ENCODE results near the gene RAB24.
"Not testable (repeated sequence)": the region's sequence is repeated elsewhere in the genome, so short reads cannot be mapped to it uniquely, and the experiment has no call there.

The RAB24 gene

GRCh38 chr5:177260961-177261360 is 42.6 kb downstream of the RAB24 start:
- peaks cover 4% of the 10 kb centered on the region for H3K36me3 ChIP-seq (ENCODE audit: control insufficient read depth, insufficient read depth, low read length)
- H3K4me3 ChIP-seq (replicated peaks; ENCODE audit: low read depth, low read length): no peak overlapping the region
- DNase-seq (ENCODE audit: extremely low read depth, insufficient read length): no peak
- TF ChIP-seq CTCF (IDR thresholded peaks at IDR 0.05; ENCODE audit: insufficient read depth, low read length, poor library complexity, severe bottlenecking): no peak
- H3K27me3 ChIP-seq (replicated peaks; ENCODE audit: control insufficient read depth, insufficient read depth, low read length): no peaks in the 10 kb centered on the region

- H3K27me3 ChIP-seq (replicated peaks; ENCODE audit: control insufficient read depth, insufficient read depth, low read length); H3K36me3 ChIP-seq (ENCODE audit: control insufficient read depth, insufficient read depth, low read length); H3K4me3 ChIP-seq (replicated peaks; ENCODE audit: low read depth, low read length); DNase-seq (ENCODE audit: extremely low read depth, insufficient read length): not testable (repeated sequence)
Observed at GRCh38 chr5:177258711-177259110, 44.8 kb downstream of the RAB24 start.

- peaks cover 3% of the 10 kb centered on the region for H3K36me3 ChIP-seq (ENCODE audit: control insufficient read depth, insufficient read depth, low read length)
- DNase-seq (ENCODE audit: extremely low read depth, insufficient read length): no peak
- no peaks in the 10 kb centered on the region for H3K27me3 ChIP-seq (replicated peaks; ENCODE audit: control insufficient read depth, insufficient read depth, low read length)
- TF ChIP-seq CTCF (IDR thresholded peaks at IDR 0.05; ENCODE audit: insufficient read depth, low read length, poor library complexity, severe bottlenecking): no peak
- no peak overlapping the region for H3K4me3 ChIP-seq (replicated peaks; ENCODE audit: low read depth, low read length)
Observed at GRCh38 chr5:177256296-177256695, 47.2 kb downstream of the RAB24 start.

GRCh38 chr5:177253252-177253651 is 50.3 kb downstream of the RAB24 start:
- TF ChIP-seq CTCF (IDR thresholded peaks at IDR 0.05; ENCODE audit: insufficient read depth, low read length, poor library complexity, severe bottlenecking): no peak
- Histone ChIP-seq H3K27me3 (replicated peaks; ENCODE audit: control insufficient read depth, insufficient read depth, low read length) (no peaks in the 10 kb centered on the region), H3K36me3 (ENCODE audit: control insufficient read depth, insufficient read depth, low read length) (peaks cover 3% of the 10 kb centered on the region), H3K4me3 (replicated peaks; ENCODE audit: low read depth, low read length) (no peak overlapping the region)
- DNase-seq (ENCODE audit: extremely low read depth, insufficient read length): no peak
